PC-9 (cell line): ENCODE measurements around the gene DDAH2. TPM values are rescaled to one million over a fixed set of nuclear protein-coding genes. Genes with fewer than 3 reads are reported as not detected.

ENCODE experiments used
- BruUV-seq: library from RNA; stranded (reverse); fragments of 400-500 nt; replicated peaks from 2 replicates; lab custom pipeline; 2021; lab: Mats Ljungman, UMichigan
- CTCF ChIA-PET: fragments of 300-600 bp; sonication (Branson Sonifier 250); formaldehyde crosslinking; loops from one replicate; lab custom pipeline; 2022; ENCODE audit warnings: antibody characterized with exemption; lab: Charles Lee
- POLR2A ChIA-PET: fragments of 300-600 bp; sonication (Branson Sonifier 250); formaldehyde crosslinking; loops from one replicate; lab custom pipeline; 2022; ENCODE audit warnings: antibody characterized with exemption; ENCODE audit not compliant: unreplicated experiment; lab: Charles Lee
- DNase-seq, 2 experiments: peaks; one replicate each; pipeline versions ENCODE4 v3.0.0 to v3.0.0-alpha.2; 2015 to 2022; ENCODE audit warnings: mixed read lengths in 1 of 2
- H2AFZ ChIP-seq: fragments of 200-600 bp; sonication (generic); 2 replicates; pipeline ENCODE4 v1.8.1; 2017; ENCODE audit warnings: antibody characterized with exemption
- H3F3A ChIP-seq: fragments of 200-600 bp; sonication (generic); 2 replicates; pipeline ENCODE4 v1.8.1; 2017; ENCODE audit warnings: antibody characterized with exemption, mild to moderate bottlenecking, low read depth; ENCODE audit not compliant: insufficient read depth
- H3K27ac ChIP-seq: fragments of 200-600 bp; sonication (generic); 2 replicates; pipeline ENCODE4 v1.6.1; 2016; ENCODE audit warnings: mixed run types
- H3K27me3 ChIP-seq: fragments of 200-600 bp; sonication (generic); 2 replicates; pipeline ENCODE4 v1.6.1; 2016; ENCODE audit warnings: low read depth, mixed run types; ENCODE audit not compliant: insufficient read depth
- H3K36me3 ChIP-seq: fragments of 200-600 bp; sonication (generic); 2 replicates; pipeline ENCODE4 v1.6.1; 2016; ENCODE audit warnings: low read depth, mixed run types
- H3K4me1 ChIP-seq: fragments of 200-600 bp; sonication (generic); replicated peaks from 2 replicates; pipeline ENCODE4 v1.6.1; 2016; ENCODE audit warnings: mixed run types; ENCODE audit not compliant: insufficient read depth
- H3K4me2 ChIP-seq: fragments of 200-600 bp; sonication (generic); 2 replicates; pipeline ENCODE4 v1.6.1; 2017; ENCODE audit warnings: mixed run types
- H3K4me3 ChIP-seq: fragments of 200-600 bp; sonication (generic); 2 replicates; pipeline ENCODE4 v1.6.1; 2016; ENCODE audit warnings: mixed run types
- H3K79me2 ChIP-seq: fragments of 200-600 bp; sonication (generic); 2 replicates; pipeline ENCODE4 v1.6.1; 2017; ENCODE audit warnings: low read depth, mixed run types
- H3K9me2 ChIP-seq: fragments of 200-600 bp; sonication (generic); 2 replicates; pipeline ENCODE4 v1.8.1; 2017; ENCODE audit warnings: mild to moderate bottlenecking; ENCODE audit not compliant: insufficient read depth
- H3K9me3 ChIP-seq: fragments of 200-600 bp; sonication (generic); 2 replicates; pipeline ENCODE4 v1.8.1; 2016; ENCODE audit warnings: low read depth; ENCODE audit not compliant: insufficient read depth
- H4K20me1 ChIP-seq: fragments of 200-600 bp; sonication (generic); 2 replicates; pipeline ENCODE4 v1.8.1; 2017; ENCODE audit not compliant: insufficient read depth
- EZH2 ChIP-seq: fragments of 200-600 bp; sonication (generic); IDR thresholded peaks from 2 replicates; pipeline ENCODE4 v1.8.0; 2017; ENCODE audit warnings: antibody characterized with exemption, low read depth
- intact Hi-C: fragments of 100-400 bp; cut with micrococcal nuclease; formaldehyde crosslinking; loops from one replicate; pipeline ENCODE4 v1.10.0; 2022; ENCODE audit not compliant: unreplicated experiment
- total RNA-seq: library from RNA; stranded (reverse); gene quantifications from 2 replicates; pipeline ENCODE4 v1.2.3, GENCODE V29; 2021
- TF ChIP-seq, protein P1 (sequence below): fragments of 200-600 bp; sonication (generic); conservative IDR thresholded peaks from 2 replicates; pipeline ENCODE4 v1.6.1; 2017; ENCODE audit warnings: mixed run types, antibody characterized with exemption, mild to moderate bottlenecking, moderate library complexity

Gene DDAH2
- total RNA-seq, 1 experiment from 2014 or later = 58.3 TPM

DNA sequence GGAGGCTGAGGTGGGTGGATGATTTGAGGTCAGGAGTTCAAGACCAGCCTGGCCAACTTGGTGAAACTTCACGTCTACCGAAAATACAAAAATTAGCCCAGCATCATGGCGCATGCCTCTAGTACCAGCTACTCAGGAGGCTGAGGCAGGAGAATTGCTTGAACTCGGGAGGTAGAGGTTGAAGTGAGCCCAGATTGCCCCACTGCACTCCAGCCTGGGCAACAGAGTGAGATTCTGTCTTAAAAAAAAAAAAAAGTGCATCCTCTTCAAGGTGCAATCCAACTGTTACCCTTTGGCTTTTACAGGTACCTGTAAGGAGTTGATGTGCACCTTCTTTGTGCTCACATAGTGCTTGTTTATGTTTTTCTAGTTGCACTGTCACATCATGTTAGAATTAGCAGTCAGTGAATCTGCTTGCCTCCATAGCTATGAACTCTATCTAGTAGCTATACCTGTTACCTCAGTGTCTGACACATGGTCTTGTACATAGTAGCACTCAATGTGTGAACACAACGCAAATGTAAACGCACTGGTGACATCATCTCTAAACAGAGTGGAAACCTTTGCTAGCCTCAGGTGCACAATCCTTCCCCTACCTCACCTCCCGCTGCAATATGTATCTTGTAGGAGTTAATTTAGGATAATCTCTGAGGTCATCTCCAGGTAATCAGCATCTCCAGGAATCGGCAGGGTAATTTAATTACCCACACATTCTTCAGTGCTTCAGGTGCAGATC is 20.4 kb upstream of the DDAH2 start:
- no peaks in the 10 kb centered on the region for H4K20me1 ChIP-seq
- TF ChIP-seq, protein P1, sequence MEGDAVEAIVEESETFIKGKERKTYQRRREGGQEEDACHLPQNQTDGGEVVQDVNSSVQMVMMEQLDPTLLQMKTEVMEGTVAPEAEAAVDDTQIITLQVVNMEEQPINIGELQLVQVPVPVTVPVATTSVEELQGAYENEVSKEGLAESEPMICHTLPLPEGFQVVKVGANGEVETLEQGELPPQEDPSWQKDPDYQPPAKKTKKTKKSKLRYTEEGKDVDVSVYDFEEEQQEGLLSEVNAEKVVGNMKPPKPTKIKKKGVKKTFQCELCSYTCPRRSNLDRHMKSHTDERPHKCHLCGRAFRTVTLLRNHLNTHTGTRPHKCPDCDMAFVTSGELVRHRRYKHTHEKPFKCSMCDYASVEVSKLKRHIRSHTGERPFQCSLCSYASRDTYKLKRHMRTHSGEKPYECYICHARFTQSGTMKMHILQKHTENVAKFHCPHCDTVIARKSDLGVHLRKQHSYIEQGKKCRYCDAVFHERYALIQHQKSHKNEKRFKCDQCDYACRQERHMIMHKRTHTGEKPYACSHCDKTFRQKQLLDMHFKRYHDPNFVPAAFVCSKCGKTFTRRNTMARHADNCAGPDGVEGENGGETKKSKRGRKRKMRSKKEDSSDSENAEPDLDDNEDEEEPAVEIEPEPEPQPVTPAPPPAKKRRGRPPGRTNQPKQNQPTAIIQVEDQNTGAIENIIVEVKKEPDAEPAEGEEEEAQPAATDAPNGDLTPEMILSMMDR = no peak
- no peak for TF ChIP-seq EZH2
- H3K9me2 ChIP-seq = no peaks in the 10 kb centered on the region
- no peak overlapping the region for H3K4me3 ChIP-seq
- no peaks in the 10 kb centered on the region for H3K27me3 ChIP-seq
- no peaks in the 10 kb centered on the region for H3K36me3 ChIP-seq
- CTCF ChIA-PET = no interaction called here
- no peak overlapping the region for H3K4me2 ChIP-seq
- H3K4me1 ChIP-seq = peaks cover 20% of the 10 kb centered on the region
- no peak overlapping the region for H3K27ac ChIP-seq
- no TSS peak for BruUV-seq
- peaks cover 32% of the 10 kb centered on the region; the same call in 1 of the 2 replicates for H3F3A ChIP-seq
- intact Hi-C loops = no loop called here
- no peaks in the 10 kb centered on the region for H3K9me3 ChIP-seq
- POLR2A ChIA-PET = interaction anchor here (1.0 kb wide), 1 partner anchor 14 kb away, joined by 6 read pairs; no protein-coding TSS in a partner anchor
- no peak for DNase-seq
- no peaks in the 10 kb centered on the region for H3K79me2 ChIP-seq
- H2AFZ ChIP-seq = no peak overlapping the region

DNA sequence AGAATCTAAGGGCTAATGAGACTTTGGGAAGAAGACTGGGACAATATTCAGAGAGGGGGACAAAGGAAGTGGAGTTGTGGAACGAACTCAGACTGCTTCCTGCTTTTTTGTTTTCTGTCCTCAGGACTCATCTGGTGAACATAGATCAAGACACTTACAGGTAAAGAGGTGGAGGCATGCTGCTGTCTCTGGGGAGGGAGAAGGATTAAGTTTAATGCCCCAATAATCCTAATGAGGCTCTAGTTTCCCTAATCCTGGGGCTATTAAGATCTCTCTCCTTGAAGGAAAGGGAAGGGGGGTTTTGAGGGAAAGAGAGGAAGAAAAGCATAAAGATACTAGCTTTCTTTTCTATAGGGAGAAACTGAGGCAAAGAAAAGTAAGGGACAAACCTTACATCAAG is 15.3 kb upstream of the DDAH2 start:
- no peak overlapping the region for H3K27ac ChIP-seq
- no peaks in the 10 kb centered on the region for H4K20me1 ChIP-seq
- H3K79me2 ChIP-seq = peaks cover 7% of the 10 kb centered on the region; the same call in 1 of the 2 replicates
- no peak overlapping the region for H3K4me2 ChIP-seq
- no TSS peak for BruUV-seq
- H3K36me3 ChIP-seq = peaks cover 12% of the 10 kb centered on the region; the same call in 1 of the 2 replicates
- intact Hi-C loops = no loop called here
- no peak for DNase-seq
- H3K9me3 ChIP-seq = no peaks in the 10 kb centered on the region
- ChIA-PET CTCF (no interaction called here), POLR2A (interaction anchor here (1.5 kb wide), 1 partner anchor 19 kb away, joined by 6 read pairs; no protein-coding TSS in a partner anchor)
- H2AFZ ChIP-seq = no peak overlapping the region
- no peaks in the 10 kb centered on the region for H3K9me2 ChIP-seq
- TF ChIP-seq, protein P1 = no peak
- no peak for TF ChIP-seq EZH2
- H3F3A ChIP-seq = peaks cover 31% of the 10 kb centered on the region; the same call in 1 of the 2 replicates
- H3K4me1 ChIP-seq = peaks cover 25% of the 10 kb centered on the region
- no peaks in the 10 kb centered on the region for H3K27me3 ChIP-seq
- no peak overlapping the region for H3K4me3 ChIP-seq

DNA sequence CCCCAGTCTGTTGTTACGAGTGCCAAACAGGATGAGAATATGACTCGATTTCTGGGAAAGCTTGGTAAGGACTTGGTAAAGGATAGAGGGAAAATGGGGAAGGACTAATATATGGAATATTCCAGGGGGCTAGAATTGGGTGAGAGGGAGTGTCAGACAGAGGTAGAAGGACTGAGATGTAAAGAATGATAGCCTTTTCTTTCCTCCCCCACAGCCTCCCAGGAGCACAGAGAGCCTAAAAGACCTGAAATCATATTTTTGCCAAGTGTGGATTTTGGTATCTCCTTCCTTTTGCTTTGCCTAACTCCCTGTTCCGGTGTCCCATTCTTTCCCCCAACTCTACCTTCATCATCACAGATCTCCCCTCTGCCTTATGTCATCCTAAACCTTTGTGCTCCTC is 13.8 kb upstream of the DDAH2 start:
- CTCF ChIA-PET = no interaction called here
- Histone ChIP-seq H3K9me2 (no peaks in the 10 kb centered on the region), H3K9me3 (no peaks in the 10 kb centered on the region), H3K27me3 (no peaks in the 10 kb centered on the region), H2AFZ (no peak overlapping the region), H4K20me1 (no peaks in the 10 kb centered on the region), H3K4me2 (no peak overlapping the region), H3K79me2 (peaks cover 7% of the 10 kb centered on the region; the same call in 1 of the 2 replicates), H3K4me3 (no peak overlapping the region), H3K36me3 (peaks cover 12% of the 10 kb centered on the region; the same call in 1 of the 2 replicates), H3K4me1 (peaks cover 37% of the 10 kb centered on the region), H3F3A (peaks cover 38% of the 10 kb centered on the region), H3K27ac (no peak overlapping the region)
- no TSS peak for BruUV-seq
- TF ChIP-seq EZH2 = no peak
- TF ChIP-seq, protein P1 = no peak
- intact Hi-C loops = no loop called here
- POLR2A ChIA-PET = no interaction called here
- no peak for DNase-seq
